Astrocyte (in vitro differentiated cells and primary cell): ENCODE data around the gene RAB11FIP4. TPM values are rescaled to one million over a fixed set of nuclear protein-coding genes. Genes with fewer than 3 reads are reported as not detected.

Source experiments
- DNase-seq: peaks from one replicate; pipeline ENCODE4 v3.0.0-alpha.2; 2010; ENCODE audit warnings: low read depth
- FAIRE-seq: peaks from 2 replicates; lab custom pipeline; 2011; peaks lifted over from hg19 to GRCh38; lab: Jason Lieb, UNC
- H2AFZ ChIP-seq: 2 replicates; pipeline ENCODE4 v1.6.0; 2012; ENCODE audit warnings: low read depth, low read length, inconsistent platforms
- H3K27ac ChIP-seq: 2 replicates; pipeline ENCODE4 v1.5.1; 2011; ENCODE audit warnings: low read depth, low read length, inconsistent platforms
- H3K27me3 ChIP-seq: 2 replicates; pipeline ENCODE4 v1.6.0; 2011; ENCODE audit warnings: low read length, inconsistent platforms; ENCODE audit not compliant: insufficient read depth
- H3K36me3 ChIP-seq: 2 replicates; pipeline ENCODE4 v1.5.1; 2011; ENCODE audit warnings: low read length, inconsistent platforms; ENCODE audit not compliant: insufficient read depth
- H3K4me1 ChIP-seq: 2 replicates; pipeline ENCODE4 v1.5.1; 2011; ENCODE audit warnings: low read length, inconsistent platforms; ENCODE audit not compliant: insufficient read depth
- H3K4me2 ChIP-seq: 2 replicates; pipeline ENCODE4 v1.6.0; 2012; ENCODE audit warnings: low read length, inconsistent platforms
- H3K4me3 ChIP-seq: 2 replicates; pipeline ENCODE4 v1.5.1; 2011; ENCODE audit warnings: low read depth, mild to moderate bottlenecking, low read length, inconsistent platforms; ENCODE audit not compliant: insufficient read depth
- H3K79me2 ChIP-seq: 2 replicates; pipeline ENCODE4 v1.6.0; 2012; ENCODE audit warnings: mild to moderate bottlenecking, low read length, inconsistent platforms; ENCODE audit not compliant: insufficient read depth
- H3K9ac ChIP-seq: 2 replicates; pipeline ENCODE4 v1.6.0; 2012; ENCODE audit warnings: mild to moderate bottlenecking, low read length, inconsistent platforms
- H3K9me3 ChIP-seq: 2 replicates; pipeline ENCODE4 v1.5.1; 2012; ENCODE audit warnings: low read depth, mild to moderate bottlenecking, low read length, inconsistent platforms; ENCODE audit not compliant: insufficient read depth
- H4K20me1 ChIP-seq: 2 replicates; pipeline ENCODE4 v1.6.0; 2012; ENCODE audit warnings: low read length, inconsistent platforms; ENCODE audit not compliant: insufficient read depth
- H3K27ac Mint-ChIP-seq: one replicate; pipeline ENCODE4 v1.8.0; 2021; ENCODE audit warnings: mild to moderate bottlenecking, mixed read lengths; ENCODE audit not compliant: unreplicated experiment
- H3K27me3 Mint-ChIP-seq: one replicate; pipeline ENCODE4 v1.8.0; 2021; ENCODE audit warnings: low read depth, mixed read lengths; ENCODE audit not compliant: unreplicated experiment
- H3K36me3 Mint-ChIP-seq: one replicate; pipeline ENCODE4 v1.8.0; 2021; ENCODE audit warnings: low read depth, mixed read lengths; ENCODE audit not compliant: unreplicated experiment
- H3K4me1 Mint-ChIP-seq: one replicate; pipeline ENCODE4 v1.8.0; 2021; ENCODE audit warnings: low read depth, mixed read lengths; ENCODE audit not compliant: unreplicated experiment
- H3K4me3 Mint-ChIP-seq: one replicate; pipeline ENCODE4 v1.8.0; 2021; ENCODE audit warnings: mild to moderate bottlenecking, moderate library complexity, mixed read lengths; ENCODE audit not compliant: unreplicated experiment
- H3K9me3 Mint-ChIP-seq: one replicate; pipeline ENCODE4 v1.8.0; 2021; ENCODE audit warnings: mild to moderate bottlenecking, mixed read lengths; ENCODE audit not compliant: unreplicated experiment
- CTCF ChIP-seq: IDR thresholded peaks from 2 replicates; pipeline ENCODE4 v1.5.1; 2011; ENCODE audit warnings: low read depth, mild to moderate bottlenecking, inconsistent platforms, low read length, moderate library complexity; ENCODE audit not compliant: insufficient read depth
- EZH2 ChIP-seq: IDR thresholded peaks from 2 replicates; pipeline ENCODE4 v1.6.1; 2012; ENCODE audit warnings: mild to moderate bottlenecking, low read length, inconsistent platforms; ENCODE audit not compliant: insufficient read depth
- total RNA-seq: library from RNA; stranded (reverse); gene quantifications from 2 replicates; pipeline ENCODE4 v1.2.1, GENCODE V29; 2021

The RAB11FIP4 gene
- total RNA-seq, 1 donor from 2014 or later, result 4.4 TPM

GRCh38 chr17:31433811-31434726 lies 42.6 kb downstream of the RAB11FIP4 start:
- Histone ChIP-seq H3K9ac (no peak overlapping the region), H3K4me3 (no peak overlapping the region), H3K79me2 (no peaks in the 10 kb centered on the region), H2AFZ (no peak overlapping the region), H3K27ac (no peak overlapping the region), H3K27me3 (peaks cover 19% of the 10 kb centered on the region), H3K9me3 (no peaks in the 10 kb centered on the region), H3K36me3 (no peaks in the 10 kb centered on the region), H3K4me2 (no peak overlapping the region), H4K20me1 (no peaks in the 10 kb centered on the region), H3K4me1 (no peaks in the 10 kb centered on the region)
- no peaks in the 10 kb centered on the region for H3K36me3 Mint-ChIP-seq
- H3K27me3 Mint-ChIP-seq, result peaks cover 61% of the 10 kb centered on the region
- FAIRE-seq (no peak), DNase-seq (no peak)
- H3K4me1 Mint-ChIP-seq, result no peaks in the 10 kb centered on the region
- peaks cover 2% of the 10 kb centered on the region for H3K9me3 Mint-ChIP-seq
- H3K4me3 Mint-ChIP-seq, result no peak overlapping the region
- H3K27ac Mint-ChIP-seq, result no peak overlapping the region
- no peak for TF ChIP-seq EZH2
- TF ChIP-seq CTCF, result no peak

- DNase-seq (no peak), FAIRE-seq (no peak)
- Histone ChIP-seq H3K4me3 (no peak overlapping the region), H3K4me1 (no peaks in the 10 kb centered on the region), H3K9me3 (no peaks in the 10 kb centered on the region), H3K79me2 (no peaks in the 10 kb centered on the region), H4K20me1 (no peaks in the 10 kb centered on the region), H2AFZ (no peak overlapping the region), H3K4me2 (no peak overlapping the region), H3K27ac (no peak overlapping the region), H3K9ac (no peak overlapping the region), H3K36me3 (no peaks in the 10 kb centered on the region), H3K27me3 (peaks cover 19% of the 10 kb centered on the region)
- H3K27ac Mint-ChIP-seq, result no peak overlapping the region
- peaks cover 2% of the 10 kb centered on the region for H3K36me3 Mint-ChIP-seq
- no peaks in the 10 kb centered on the region for H3K4me1 Mint-ChIP-seq
- H3K4me3 Mint-ChIP-seq, result no peak overlapping the region
- no peak for TF ChIP-seq EZH2
- peaks cover 2% of the 10 kb centered on the region for H3K9me3 Mint-ChIP-seq
- peaks cover 67% of the 10 kb centered on the region for H3K27me3 Mint-ChIP-seq
Measured at GRCh38 chr17:31434727-31435050, 43.2 kb downstream of the RAB11FIP4 start.

- no peaks in the 10 kb centered on the region for H3K79me2 ChIP-seq
- FAIRE-seq, result no peak
- Mint-ChIP-seq H3K27ac (no peak overlapping the region), H3K9me3 (peaks cover 2% of the 10 kb centered on the region), H3K4me1 (no peaks in the 10 kb centered on the region), H3K36me3 (peaks cover 2% of the 10 kb centered on the region), H3K27me3 (peaks cover 67% of the 10 kb centered on the region), H3K4me3 (no peak overlapping the region)
- no peak overlapping the region for H3K27ac ChIP-seq
- no peak overlapping the region for H3K4me3 ChIP-seq
- H3K9ac ChIP-seq, result no peak overlapping the region
- no peaks in the 10 kb centered on the region for H3K9me3 ChIP-seq
- H3K4me1 ChIP-seq, result no peaks in the 10 kb centered on the region
- H4K20me1 ChIP-seq, result no peaks in the 10 kb centered on the region
- peaks cover 19% of the 10 kb centered on the region for H3K27me3 ChIP-seq
- no peak overlapping the region for H2AFZ ChIP-seq
- TF ChIP-seq CTCF (no peak), EZH2 (no peak)
- no peak overlapping the region for H3K4me2 ChIP-seq
- no peak for DNase-seq
- H3K36me3 ChIP-seq, result no peaks in the 10 kb centered on the region
Measured at GRCh38 chr17:31435581-31435980, 44.1 kb downstream of the RAB11FIP4 start.
